Measurements from ENCODE around the gene CDKAL1.

DNA sequence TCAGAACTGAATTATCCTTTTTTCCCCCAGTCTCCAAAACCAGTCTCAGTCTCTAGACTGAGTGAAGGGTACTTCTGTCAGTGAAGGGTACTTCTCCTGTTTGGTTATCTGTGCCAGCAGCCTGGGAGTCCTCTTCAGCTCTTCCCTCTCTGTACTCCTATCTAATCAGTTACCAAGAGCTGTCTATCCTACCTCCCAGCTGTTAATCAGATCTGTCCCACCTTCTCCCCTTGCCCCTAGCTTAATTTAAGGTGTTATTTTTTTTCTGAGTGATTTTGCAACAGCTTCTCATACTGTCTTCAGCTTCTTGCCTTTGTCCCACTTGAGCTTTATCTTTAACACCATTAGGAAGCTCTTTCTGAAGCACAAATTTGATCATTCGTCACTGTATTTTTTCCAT, 567.4 kb downstream of the CDKAL1 start:
- TF ChIP-seq ZBED1 (IDR thresholded peaks at IDR 0.05; ENCODE audit: borderline replicate concordance) (no peak), CBFB (IDR thresholded peaks at IDR 0.05; ENCODE audit: low read depth) (no peak), CEBPB (IDR thresholded peaks at IDR 0.05; ENCODE audit: borderline replicate concordance in 1 of 2, low read depth in 2 of 2, low read length in 2 of 2) (no peak), POLR2A (IDR thresholded peaks at IDR 0.05; ENCODE audit: low read depth, low read length) (no peak), HDGF (IDR thresholded peaks at IDR 0.05) (no peak), MXI1 (IDR thresholded peaks at IDR 0.05; ENCODE audit: low read depth, low read length) (no peak), CBX3 (IDR thresholded peaks at IDR 0.05; ENCODE audit: borderline replicate concordance, low read depth) (no peak), FOXK2 (IDR thresholded peaks at IDR 0.05) (no peak), GABPA (IDR thresholded peaks at IDR 0.05; ENCODE audit: low read depth) (no peak)
